Osteocyte (in vitro differentiated cells): ENCODE measurements around the gene DIP2C. TPM values are rescaled to one million over a fixed set of nuclear protein-coding genes. Genes with fewer than 3 reads are reported as not detected.
"Not testable (repeated sequence)": the region's sequence is repeated elsewhere in the genome, so short reads cannot be mapped to it uniquely, and the experiment has no call there.

Experiments used
- DNase-seq: peaks from one replicate; pipeline ENCODE4 v3.0.0; 2021; ENCODE audit warnings: mixed read lengths; ENCODE audit not compliant: unreplicated experiment; ENCODE audit errors: extremely low spot score
- H3K27ac Mint-ChIP-seq: one replicate; pipeline ENCODE4 v1.8.0; 2021; ENCODE audit warnings: mild to moderate bottlenecking, mixed read lengths; ENCODE audit not compliant: unreplicated experiment
- H3K27me3 Mint-ChIP-seq: one replicate; pipeline ENCODE4 v1.8.0; 2021; ENCODE audit warnings: mixed read lengths; ENCODE audit not compliant: unreplicated experiment
- H3K36me3 Mint-ChIP-seq: one replicate; pipeline ENCODE4 v1.8.0; 2021; ENCODE audit warnings: mixed read lengths; ENCODE audit not compliant: unreplicated experiment
- H3K4me1 Mint-ChIP-seq: one replicate; pipeline ENCODE4 v1.8.0; 2021; ENCODE audit warnings: mixed read lengths; ENCODE audit not compliant: unreplicated experiment
- H3K4me3 Mint-ChIP-seq: one replicate; pipeline ENCODE4 v1.8.0; 2021; ENCODE audit warnings: mild to moderate bottlenecking, moderate library complexity, mixed read lengths; ENCODE audit not compliant: unreplicated experiment
- H3K9me3 Mint-ChIP-seq: one replicate; pipeline ENCODE4 v1.8.0; 2021; ENCODE audit warnings: mixed read lengths; ENCODE audit not compliant: unreplicated experiment
- CTCF ChIP-seq: fragments of 200-600 bp; sonication (generic); IDR thresholded peaks from 2 replicates; pipeline ENCODE4 v1.5.0; 2021; ENCODE audit warnings: antibody characterized with exemption, mild to moderate bottlenecking, moderate library complexity
- total RNA-seq: library from RNA; stranded (reverse); gene quantifications from 2 replicates; pipeline ENCODE4 v1.2.1, GENCODE V29; 2021

DIP2C gene
- total RNA-seq, 1 donor from 2014 or later, result 36.8 TPM

GRCh38 chr10:307659-308058, 381.8 kb downstream of the DIP2C start:
- H3K9me3 Mint-ChIP-seq, result no peaks in the 10 kb centered on the region
- TF ChIP-seq CTCF, result no peak
- H3K36me3 Mint-ChIP-seq, result peaks cover 23% of the 10 kb centered on the region
- no peak overlapping the region for H3K27ac Mint-ChIP-seq
- H3K27me3 Mint-ChIP-seq, result no peaks in the 10 kb centered on the region
- no peak overlapping the region for H3K4me3 Mint-ChIP-seq
- DNase-seq, result no peak
- H3K4me1 Mint-ChIP-seq, result peaks cover 25% of the 10 kb centered on the region

- no peak for DNase-seq
- Mint-ChIP-seq H3K4me1 (peaks cover 25% of the 10 kb centered on the region), H3K9me3 (no peaks in the 10 kb centered on the region), H3K27ac (peak overlapping the region; percentile 14), H3K27me3 (no peaks in the 10 kb centered on the region), H3K4me3 (no peak overlapping the region), H3K36me3 (peaks cover 29% of the 10 kb centered on the region)
- TF ChIP-seq CTCF, result no peak
These were observed 382.7 kb downstream of the DIP2C start for GRCh38 chr10:306675-307185.

- no peak for DNase-seq
- peaks cover 30% of the 10 kb centered on the region for H3K36me3 Mint-ChIP-seq
- no peak overlapping the region for H3K4me3 Mint-ChIP-seq
- peak overlapping the region; percentile 14 for H3K27ac Mint-ChIP-seq
- H3K9me3 Mint-ChIP-seq, result no peaks in the 10 kb centered on the region
- peaks cover 21% of the 10 kb centered on the region for H3K4me1 Mint-ChIP-seq
- no peak for TF ChIP-seq CTCF
- H3K27me3 Mint-ChIP-seq, result no peaks in the 10 kb centered on the region
These were observed 383.3 kb downstream of the DIP2C start for GRCh38 chr10:306007-306674.

- Mint-ChIP-seq H3K9me3 (no peaks in the 10 kb centered on the region), H3K4me3 (no peak overlapping the region), H3K27ac (no peak overlapping the region), H3K4me1 (peaks cover 11% of the 10 kb centered on the region), H3K36me3 (peaks cover 31% of the 10 kb centered on the region), H3K27me3 (no peaks in the 10 kb centered on the region)
- no peak for TF ChIP-seq CTCF
- DNase-seq, result no peak
These were observed 384.4 kb downstream of the DIP2C start for GRCh38 chr10:305034-305433.

GRCh38 chr10:301536-301935, 387.9 kb downstream of the DIP2C start:
- no peaks in the 10 kb centered on the region for H3K9me3 Mint-ChIP-seq
- no peak overlapping the region for H3K27ac Mint-ChIP-seq
- TF ChIP-seq CTCF, result no peak
- no peak overlapping the region for H3K4me3 Mint-ChIP-seq
- DNase-seq, result no peak
- H3K27me3 Mint-ChIP-seq, result no peaks in the 10 kb centered on the region
- H3K4me1 Mint-ChIP-seq, result peaks cover 14% of the 10 kb centered on the region
- peaks cover 22% of the 10 kb centered on the region for H3K36me3 Mint-ChIP-seq

GRCh38 chr10:300580-300979, 388.9 kb downstream of the DIP2C start:
- H3K27ac Mint-ChIP-seq, DNase-seq, H3K4me3 Mint-ChIP-seq, H3K9me3 Mint-ChIP-seq, H3K27me3 Mint-ChIP-seq: not testable (repeated sequence)
- H3K4me1 Mint-ChIP-seq, result peaks cover 18% of the 10 kb centered on the region
- H3K36me3 Mint-ChIP-seq, result peaks cover 19% of the 10 kb centered on the region
